GM12875 (cell line): ENCODE measurements around the gene ING3.
A peak's percentile ranks its signal among the peaks of the same experiment; 100 is the strongest.

Source experiments
- H3K4me3 ChIP-seq: one replicate; pipeline ENCODE4 v1.5.1; 2011; ENCODE audit warnings: low read depth, low read length, control low read depth
- CTCF ChIP-seq: IDR thresholded peaks from 2 replicates; pipeline ENCODE4 v1.5.1; 2011; ENCODE audit warnings: low read depth, mild to moderate bottlenecking, control low read depth, inconsistent platforms, low read length, moderate library complexity, borderline replicate concordance; ENCODE audit not compliant: insufficient read depth

The ING3 gene

DNA sequence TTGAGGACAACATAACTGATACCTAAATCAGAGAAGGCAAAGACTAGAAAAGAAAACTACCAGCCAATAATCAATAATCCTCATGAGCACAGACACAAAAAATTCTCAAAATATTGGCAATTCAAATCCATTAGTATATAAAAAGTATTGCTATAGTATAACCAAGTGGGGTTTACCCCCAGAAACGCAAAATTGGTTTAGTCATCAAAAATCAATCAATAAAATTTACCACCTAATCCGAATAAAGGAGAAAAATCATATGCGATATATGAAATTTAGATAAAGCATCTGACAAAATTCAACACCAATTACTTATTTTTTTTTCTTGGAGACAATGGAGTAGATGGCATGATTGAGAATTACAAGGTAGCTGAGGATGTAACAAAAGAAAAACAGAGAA lies 11.2 kb upstream of the ING3 start:
- no peak overlapping the region for H3K4me3 ChIP-seq
- no peak for TF ChIP-seq CTCF

DNA sequence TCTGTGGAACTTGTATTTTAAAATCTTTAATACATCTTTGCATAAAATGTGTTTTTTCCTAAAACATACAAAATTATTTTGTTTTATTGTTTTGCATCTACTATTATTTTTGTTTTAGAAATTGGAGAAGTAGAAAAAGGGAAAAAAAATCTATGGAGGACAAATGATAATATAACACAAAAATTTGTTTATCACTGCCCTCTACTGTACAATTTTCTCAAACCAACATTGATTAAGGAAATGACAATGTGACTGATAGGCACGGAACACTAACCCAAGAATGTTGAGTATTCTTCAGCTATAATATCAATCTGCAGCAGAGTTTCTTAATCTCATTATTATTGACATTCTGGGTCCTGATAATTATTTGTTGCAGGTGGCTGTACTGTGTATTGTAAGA lies 9.5 kb upstream of the ING3 start:
- TF ChIP-seq CTCF: no peak
- H3K4me3 ChIP-seq: no peak overlapping the region

DNA sequence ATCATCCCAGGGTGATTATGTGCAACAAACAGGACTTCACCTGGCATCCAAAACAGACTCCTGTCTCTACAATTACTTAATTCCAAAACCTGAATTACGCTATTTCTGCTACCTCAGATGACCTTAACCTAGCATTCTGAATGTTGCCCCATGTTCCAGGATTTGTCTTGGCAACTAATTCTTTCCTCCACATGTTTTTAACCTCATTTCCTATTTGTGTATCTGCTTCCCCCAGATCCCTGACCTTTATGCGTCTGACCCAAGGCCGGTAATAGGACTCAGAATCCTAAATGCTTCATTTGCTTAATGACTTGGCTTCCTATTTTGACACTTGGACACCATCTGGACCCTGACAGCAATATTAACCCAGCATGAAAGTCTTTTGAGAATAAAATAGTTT lies 8.7 kb upstream of the ING3 start:
- H3K4me3 ChIP-seq: no peak overlapping the region

DNA sequence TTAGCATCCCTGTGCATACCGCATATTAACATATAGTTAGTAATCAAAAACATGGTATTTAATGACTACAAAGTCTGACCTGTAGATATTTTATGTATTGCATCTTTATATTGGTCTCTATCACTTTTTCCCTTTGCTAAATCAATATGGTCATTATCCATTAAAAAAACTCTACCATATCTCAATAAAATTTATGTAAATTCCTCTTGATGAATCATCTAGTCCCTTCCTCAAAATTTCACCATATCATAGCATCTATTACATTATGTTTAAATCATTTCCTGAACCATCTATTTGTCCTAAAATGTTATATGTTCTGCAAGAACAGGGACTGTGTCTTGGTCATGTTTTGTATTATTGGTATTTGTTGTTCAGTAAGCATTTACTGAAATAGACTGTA lies 7.7 kb upstream of the ING3 start:
- no peak for TF ChIP-seq CTCF
- H3K4me3 ChIP-seq: no peak overlapping the region

More for the DNA sequence above, 8.7 kb upstream of the ING3 start:
- TF ChIP-seq CTCF: no peak

GRCh38 chr7:120944826-120945562 lies 5.6 kb upstream of the ING3 start:
- no peak for TF ChIP-seq CTCF
- H3K4me3 ChIP-seq: no peak overlapping the region

DNA sequence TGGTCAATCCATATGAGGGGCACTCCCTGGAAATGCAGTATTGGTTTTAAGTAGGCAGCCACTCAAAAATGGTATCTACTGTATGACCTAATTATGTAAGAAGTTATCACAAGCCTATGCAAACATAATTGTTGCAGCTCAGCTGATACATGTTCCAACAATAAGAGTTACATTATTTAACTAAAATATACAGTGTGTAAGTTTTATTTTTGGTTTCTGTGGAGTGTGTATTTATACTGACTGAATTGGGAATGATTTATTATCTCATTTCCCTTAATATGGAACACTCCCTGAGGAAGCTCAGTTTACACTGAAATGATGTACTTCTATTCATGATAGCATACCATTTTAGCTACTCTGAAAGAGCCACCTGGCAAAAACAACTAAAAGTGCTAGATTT lies 2.6 kb upstream of the ING3 start:
- H3K4me3 ChIP-seq: no peak overlapping the region
- TF ChIP-seq CTCF: no peak

- TF ChIP-seq CTCF: no peak
- H3K4me3 ChIP-seq: peak overlapping the region; percentile 60
Observed at GRCh38 chr7:120949393-120949911, 1.1 kb upstream of the ING3 start.
